Activated CD4-positive, alpha-beta T cell treated with anti-CD3 and anti-CD28 coated beads for 48 hours (primary cell): ENCODE measurements around the gene MRPL48.
A peak's percentile ranks its signal among the peaks of the same experiment; 100 is the strongest.
"Not testable (repeated sequence)": the region's sequence is repeated elsewhere in the genome, so short reads cannot be mapped to it uniquely, and the experiment has no call there.

Experiments
- DNase-seq: peaks from one replicate; pipeline ENCODE4 v3.0.0-alpha.2; 2020

MRPL48 gene

DNA sequence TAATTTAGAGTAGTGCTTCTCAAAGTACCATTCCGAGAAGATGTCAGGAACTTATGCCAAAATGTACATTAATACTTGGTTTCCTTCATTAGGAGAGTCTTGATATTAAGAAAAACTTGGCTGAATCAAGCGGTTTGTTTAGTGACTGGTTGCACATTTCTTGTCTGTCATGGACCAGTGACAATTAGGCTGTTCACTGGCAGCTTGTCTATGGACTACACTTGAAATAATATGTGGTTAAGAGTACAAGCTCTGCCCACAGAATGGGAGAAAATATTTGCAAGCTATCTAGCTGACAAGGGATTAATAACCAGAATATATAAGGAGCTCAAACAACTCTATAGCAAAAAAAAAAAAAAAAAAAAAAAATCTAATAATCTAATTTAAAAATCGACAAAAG lies 64.4 kb downstream of the MRPL48 start:
- DNase-seq, result no peak

DNA sequence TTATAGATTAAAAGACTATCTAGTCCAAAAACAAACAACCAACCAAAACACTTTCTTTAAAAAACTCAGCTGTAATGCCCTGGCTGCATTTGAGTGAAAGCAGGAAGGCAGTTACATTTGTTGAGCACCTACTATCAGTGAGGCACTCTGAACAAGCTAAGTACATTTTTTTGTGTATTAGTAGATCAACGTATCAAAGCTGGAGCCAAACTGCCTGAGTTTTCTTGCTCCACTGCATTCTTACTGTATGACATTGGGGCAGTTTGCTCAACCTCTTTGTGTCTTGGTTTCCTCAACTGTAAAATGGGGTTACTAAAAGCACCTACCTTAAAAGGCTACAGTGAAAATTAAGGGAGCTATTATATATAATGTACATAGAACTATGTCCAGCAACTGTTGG lies 67.0 kb downstream of the MRPL48 start:
- no peak for DNase-seq

DNA sequence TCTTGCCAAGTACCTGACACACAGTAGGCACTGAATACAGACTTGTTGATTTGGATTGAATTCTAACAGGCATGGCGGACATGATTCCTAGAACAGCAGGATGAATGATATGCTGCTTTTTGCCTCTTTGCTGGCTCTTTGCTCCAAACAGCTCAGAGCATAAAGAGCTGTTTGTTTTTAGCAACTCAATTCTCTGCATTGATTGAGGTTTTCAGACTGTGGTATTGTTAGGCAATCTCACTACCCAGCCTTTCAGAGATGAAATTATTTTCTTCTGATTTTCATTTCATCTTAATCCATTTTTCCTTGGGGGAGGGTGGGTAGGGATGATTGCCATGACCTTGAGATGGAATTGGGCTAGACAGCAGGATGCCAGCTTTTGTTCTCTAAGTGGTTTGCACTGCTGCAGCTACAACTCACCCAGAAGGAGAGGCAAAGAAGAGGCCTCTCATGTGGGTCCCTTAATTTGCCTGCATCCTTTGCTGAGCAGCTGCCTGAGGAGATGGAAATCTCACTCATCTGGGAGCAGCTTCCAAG lies 68.4 kb downstream of the MRPL48 start:
- no peak for DNase-seq

DNA sequence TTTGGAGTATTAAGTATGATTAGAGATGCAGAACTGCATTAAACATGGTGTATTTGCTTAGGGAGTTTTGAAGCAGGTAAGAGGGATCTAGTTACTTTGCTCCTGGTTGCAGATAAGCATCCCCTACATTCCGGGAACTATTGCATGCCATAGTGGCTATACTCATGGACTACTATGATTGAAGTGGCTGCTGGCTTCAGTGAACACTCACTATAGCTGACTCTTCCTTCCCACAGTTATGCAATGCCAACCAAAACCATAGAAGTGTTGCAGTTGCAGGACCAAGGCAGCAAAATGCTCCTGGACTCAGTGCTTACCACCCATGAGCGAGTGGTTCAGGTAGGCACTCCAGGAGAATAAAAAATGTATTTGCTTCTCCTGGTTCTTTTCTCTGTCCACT lies 72.0 kb downstream of the MRPL48 start:
- DNase-seq, result no peak

DNA sequence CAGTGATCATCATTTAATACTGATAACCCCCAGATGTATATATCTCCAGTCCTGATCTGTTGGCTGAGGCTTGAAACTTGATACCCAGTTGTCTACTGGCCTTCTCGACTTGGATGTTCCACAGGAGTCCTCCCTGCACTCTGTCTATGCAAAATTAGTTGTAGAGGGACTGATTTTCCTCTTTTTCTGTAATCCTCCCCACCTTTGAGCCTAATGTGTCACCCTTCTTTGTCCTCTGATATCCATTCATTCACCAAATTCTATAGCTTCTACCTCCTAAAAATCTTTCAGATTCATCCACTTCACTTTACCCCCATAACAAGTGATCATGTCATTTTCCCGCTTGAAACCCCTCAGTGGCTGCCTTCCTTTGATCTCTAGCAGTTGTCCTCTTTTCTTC lies 72.5 kb downstream of the MRPL48 start:
- DNase-seq, result no peak

DNA sequence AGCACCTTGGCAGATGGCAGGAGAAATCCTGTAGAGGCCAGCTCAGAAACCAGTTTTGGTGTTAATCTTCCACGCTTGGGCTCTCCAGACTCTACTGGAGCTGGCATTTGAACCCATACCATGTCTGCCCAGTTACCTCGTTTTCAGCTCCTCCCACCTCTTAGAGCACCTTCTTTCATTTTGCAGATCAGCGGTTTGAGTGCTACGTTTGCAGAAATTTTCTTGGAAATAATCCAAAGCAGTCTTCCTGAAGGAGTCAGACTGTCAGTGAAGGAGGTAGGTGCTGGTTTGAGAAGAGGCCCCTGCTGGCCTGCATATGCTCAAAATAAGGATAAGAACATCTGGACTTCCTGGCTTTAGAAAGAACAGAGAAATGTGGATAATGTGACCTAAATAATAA lies 75.3 kb downstream of the MRPL48 start:
- DNase-seq, result no peak

DNA sequence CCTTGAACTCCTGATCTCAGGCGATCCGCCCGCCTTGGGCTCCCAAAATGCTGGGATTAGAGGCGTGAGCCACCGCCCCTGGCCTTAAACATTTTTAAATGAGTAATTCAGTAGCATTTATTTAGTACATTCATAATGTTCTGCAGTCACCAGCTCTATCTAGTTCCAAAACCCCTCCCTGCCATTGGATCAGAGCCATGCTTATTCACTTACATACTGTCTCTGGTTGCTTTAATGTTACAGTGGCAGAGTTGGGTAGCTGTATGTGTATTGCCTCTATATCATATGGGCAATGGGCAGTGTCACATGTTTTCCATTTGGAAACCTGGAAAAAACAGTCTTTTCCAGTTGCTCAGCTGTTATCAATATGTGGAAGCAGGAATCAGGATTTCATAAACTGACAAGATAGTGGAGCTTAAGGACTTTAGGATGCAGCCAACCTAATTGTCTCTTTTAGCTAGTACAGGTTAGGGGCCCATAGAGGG lies 78.5 kb downstream of the MRPL48 start:
- no peak for DNase-seq

DNA sequence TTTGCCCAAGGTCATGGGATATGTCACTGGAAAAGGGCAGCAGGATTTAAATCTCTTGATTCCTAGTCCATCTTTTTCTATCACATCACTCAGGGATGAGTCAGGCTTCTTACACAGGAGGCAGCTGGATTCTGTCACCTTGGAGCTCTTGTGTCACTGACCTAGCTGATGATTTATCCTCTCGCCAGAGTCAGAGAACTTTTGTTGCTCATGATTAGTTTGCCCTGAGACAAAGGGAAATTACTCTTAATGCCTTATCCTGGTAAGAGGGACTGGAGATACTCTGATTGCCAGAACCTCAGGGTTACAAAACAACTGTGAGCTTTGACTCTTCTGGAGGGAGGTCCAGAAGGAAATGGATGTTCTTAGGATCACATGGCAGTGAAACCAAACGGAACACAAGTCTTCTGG lies 78.9 kb downstream of the MRPL48 start:
- no peak for DNase-seq

DNA sequence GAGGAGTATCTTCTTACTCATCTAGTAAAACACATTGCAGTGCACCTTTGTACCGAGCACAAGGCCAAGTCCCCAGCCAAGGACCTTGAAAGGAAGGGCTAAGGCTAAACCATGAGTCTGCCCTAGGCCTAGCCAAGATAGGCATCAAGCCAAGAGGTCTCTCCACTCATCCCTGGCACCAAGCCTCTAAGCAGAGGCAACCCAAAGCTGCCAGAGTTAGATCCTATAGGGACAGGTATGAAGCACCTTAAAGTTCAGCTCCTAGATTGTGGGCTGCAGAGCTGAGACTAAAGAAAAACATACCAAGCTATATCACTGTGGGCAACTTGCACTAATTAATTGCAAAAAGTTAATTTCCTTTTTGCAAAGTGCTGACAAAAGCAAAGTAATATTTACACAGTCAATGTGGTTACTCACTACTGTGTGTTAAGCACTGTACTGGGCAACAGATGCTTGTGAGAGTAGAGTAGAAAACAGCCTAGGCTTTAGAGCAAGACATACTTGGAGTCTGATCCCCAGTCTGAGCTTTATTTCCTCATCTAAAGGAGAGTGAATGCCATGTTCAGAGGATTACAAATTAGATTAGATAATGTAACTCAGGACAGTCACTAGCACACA lies 81.8 kb downstream of the MRPL48 start:
- no peak for DNase-seq

DNA sequence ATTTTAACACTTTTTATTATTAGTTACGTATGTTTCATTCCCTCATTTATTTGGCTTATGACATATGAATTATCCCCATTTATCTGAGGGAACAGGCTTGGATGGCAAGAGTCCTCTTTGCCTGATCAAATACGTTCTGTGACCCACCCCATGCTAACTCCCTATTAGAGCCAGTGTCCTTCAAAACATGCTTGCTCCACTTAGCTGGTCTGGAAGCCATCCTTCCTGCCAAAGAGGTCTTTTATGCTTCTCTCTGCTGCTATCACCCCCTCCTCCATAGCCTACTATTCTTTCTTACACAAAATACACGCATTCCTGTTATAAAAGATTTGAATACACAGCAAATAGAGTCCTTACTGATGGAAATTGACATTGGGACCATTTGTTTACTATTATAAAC lies 82.6 kb downstream of the MRPL48 start:
- DNase-seq, result no peak

DNA sequence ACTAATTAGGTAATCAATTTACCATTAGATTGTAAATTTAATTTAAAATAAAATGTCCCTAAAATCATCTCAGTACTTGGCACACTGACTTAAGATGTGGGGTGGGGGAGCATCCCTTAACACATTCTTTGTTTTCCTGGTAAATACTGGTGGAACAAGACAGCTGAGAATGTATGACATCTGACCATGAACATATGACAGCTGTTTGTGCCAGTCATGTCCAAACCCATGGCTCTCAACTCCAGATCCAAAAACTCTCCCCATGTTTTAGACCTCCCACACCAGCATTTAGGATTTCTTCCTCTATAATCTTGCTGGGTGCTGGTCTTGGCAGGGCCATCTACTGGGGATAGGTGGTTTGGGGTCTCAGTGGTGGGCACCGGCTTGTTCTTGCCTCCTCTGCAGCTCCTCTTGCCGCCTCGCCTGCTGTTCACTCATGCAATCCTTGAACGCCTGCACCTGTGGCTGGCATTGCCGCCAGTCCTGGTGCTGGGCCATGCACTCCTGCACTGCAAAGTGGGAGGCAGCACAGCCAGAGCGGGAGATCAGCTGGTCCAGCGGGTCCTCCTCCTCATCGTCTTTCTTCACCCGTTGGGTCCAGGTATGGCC lies 85.2 kb downstream of the MRPL48 start:
- DNase-seq, result no peak

DNA sequence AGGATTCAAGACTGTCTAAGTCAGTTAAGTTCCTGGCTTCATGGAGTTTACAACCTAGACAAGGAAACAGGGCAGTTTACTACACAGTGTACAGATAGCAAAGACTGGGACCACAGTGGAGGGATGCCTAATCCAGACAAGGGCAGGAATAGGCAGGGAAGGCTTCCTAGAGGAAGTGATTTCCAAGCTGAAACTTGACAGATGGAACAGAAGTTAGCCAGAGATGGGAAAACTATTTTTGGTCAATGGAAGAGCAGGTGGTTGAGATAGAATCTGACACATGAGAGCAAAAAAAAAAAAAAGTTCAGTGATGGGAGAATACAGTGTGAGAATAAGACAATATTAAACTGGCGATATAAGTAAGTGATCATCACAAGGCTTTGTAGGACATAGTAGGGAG lies 87.7 kb downstream of the MRPL48 start:
- DNase-seq, result no peak

DNA sequence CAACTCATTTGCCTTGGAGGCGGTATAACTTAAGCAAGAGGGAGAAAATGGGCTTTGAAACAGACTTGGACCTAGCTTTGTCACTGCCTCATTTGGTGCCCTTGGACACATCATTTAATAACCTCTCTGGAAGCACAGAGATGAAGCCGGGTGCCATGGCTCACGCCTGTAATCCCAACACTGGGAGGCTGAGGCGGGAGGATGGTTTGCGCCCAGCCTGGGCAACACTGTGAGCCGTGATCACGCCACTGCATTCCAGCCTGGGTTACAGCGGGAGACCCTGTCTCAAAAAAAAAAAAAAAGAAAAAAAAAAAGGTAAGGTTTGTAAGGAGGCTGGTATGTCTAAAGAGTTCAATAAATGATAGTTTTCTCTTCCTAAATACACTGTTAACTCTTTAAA lies 88.2 kb downstream of the MRPL48 start:
- DNase-seq, result no peak

DNA sequence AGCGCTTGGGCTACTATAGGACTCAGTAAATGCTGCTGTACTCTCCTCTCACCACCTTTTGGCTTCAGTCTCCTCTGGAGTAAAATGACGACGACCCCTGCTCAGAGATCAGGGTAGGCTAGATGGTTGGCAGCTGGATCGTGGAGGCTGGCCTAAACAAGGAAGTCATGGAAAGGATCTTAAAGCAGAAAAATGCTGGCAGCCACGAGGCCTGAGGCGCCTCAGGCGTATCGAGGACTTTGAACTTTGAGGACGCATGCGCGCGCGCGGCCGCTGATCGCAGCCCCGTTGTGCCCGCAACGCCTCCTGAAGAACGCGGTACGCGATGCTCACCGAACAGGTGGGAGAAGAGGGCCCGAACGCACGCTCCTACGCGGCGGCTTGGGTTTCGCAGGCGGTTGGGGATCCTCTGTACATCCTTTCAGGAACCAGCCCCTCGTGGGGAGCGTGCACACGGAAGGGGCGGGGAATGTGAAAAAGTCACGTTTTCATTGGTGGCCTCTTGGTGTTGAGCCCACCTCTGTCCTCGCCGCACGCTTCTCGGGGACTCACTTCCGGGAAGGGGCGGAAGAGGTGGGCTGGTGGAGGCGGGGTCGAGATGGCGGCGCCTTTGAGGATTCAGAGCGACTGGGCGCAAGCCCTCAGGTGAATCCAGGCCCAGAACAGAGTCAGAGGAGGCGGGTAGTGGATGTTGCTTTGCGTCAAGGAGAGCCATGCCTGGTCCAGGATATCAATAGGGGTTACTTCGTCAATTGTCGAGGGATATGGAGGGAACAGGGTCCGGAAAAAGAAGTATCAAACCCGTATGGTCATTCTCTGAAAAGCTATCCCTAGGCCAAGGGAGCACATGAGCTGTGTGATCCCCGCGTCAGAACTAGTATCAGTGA lies 89.0 kb downstream of the MRPL48 start, which contains the start of the genes COA4 and PAAF1:
Gene COA4, minus strand, starts transcription at position 423 of the 887 bp plus-strand sequence. CDS start 3,468 bp downstream, outside the sequence.
Gene PAAF1, plus strand, starts transcription at position 576 of the 887 bp plus-strand sequence. Its CDS starts 23 bp downstream, at position 599.
- peak; percentile 96 for DNase-seq

DNA sequence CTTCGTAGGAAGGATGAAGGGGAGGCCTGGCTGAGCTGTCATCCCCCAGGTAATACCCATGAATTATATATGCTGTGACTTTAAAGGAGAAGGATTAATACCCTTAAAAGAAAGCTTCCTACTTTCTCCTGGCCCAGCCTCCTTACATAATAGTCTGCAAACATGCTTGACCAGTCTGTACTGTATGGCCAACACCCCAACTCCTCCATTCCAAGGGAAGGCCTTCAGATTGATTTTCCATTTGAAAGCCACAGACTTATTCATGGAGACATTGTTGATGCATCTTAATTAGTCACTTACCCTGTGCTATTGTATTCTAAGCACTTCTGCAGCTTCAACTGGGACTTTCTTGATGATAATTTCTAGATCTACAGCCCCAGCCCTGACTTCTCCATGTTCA lies 91.1 kb downstream of the MRPL48 start:
- DNase-seq, result no peak

DNA sequence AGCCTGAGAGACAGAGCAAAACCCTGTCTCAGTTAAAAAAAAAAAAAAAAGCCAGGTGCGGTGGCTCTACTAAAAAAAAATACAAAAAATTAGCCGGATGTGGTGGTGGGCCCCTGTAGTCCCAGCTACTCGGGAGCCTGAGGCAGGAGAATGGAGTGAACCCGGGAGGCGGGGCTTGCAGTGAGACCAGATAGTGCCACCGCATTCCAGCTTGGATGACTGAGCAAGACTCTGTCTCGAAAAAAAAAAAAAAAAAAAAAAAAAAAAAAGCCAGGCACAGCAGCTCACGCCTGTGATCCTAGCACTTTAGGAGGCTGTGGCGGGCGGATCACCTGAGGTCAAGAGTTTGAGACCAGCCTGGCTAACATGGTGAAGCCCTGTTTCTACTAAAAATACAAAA lies 92.8 kb downstream of the MRPL48 start:
- DNase-seq, result not testable (repeated sequence)

DNA sequence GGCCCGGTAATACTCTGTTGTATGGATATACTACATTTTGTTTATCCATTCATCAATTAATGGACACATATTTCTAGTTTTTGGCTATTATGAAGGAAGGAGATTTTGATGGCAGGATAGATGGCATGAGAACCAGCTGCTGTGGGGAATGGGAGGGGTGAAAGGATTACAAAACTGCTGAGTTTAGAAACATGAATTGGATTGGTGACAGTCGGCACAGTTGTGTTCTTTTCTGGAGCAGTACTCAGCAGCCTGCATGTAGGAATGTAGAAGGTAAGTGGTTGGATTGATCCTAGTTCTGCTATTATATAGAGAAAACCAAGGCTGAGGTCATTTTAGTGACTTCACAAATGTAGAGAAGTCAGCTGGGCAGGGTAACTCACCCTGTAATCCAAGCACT lies 96.2 kb downstream of the MRPL48 start:
- no peak for DNase-seq

DNA sequence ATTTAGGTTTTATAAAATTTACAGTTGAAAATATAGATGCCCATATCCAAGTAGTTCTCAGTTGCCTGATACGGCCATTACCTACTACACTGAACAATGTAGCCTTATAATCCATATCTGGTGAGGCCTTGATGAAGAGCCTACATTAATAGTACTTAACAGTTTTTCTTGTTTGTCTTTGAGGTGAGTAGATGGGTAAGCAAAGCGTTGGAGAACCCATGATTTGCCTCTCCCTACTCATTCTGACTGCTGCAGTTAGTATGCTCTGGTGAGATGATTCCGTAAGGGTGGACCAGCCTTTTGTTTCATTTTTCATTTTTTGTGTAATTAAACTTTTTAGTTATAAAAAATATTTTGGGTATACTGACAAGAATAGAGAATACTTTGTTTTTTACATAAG lies 100.6 kb downstream of the MRPL48 start:
- no peak for DNase-seq

DNA sequence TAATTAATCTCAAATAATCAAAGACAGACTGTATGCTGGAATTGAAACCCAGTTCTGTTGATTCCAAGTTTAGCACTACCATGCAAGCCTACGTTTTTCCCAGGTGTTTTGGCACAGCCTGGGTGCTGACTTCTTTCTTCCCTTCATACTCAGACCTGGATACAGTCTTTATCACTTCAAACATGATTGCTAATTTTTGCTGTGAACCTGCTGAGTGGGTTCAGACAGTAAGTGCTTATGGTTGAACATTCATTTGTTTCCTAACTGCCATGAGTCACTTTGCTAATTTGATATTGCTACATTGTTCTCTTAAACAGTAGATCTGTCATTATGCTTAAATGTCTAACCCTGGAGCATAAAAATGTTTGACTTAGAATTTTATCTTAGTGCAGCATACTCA lies 101.3 kb downstream of the MRPL48 start:
- no peak for DNase-seq

DNA sequence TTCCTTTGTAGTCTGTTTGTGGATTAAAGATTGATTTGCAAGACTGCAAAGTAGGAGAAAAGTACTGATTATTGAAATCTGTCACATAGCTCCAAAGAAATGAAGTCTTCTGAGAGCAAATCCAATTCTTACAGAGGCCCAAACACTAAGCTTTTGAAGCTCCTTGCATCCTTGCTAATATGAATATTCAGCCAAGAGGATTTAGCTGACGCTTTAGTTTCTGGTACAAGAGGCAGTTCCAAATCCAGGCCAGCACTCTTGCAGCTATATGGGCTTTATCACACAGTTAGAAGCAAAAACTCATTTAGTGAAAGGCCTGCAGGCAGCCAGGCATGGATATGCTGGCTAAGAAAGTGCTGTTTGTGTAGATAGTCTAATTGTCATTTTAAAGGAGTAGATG lies 101.9 kb downstream of the MRPL48 start:
- DNase-seq, result no peak

DNA sequence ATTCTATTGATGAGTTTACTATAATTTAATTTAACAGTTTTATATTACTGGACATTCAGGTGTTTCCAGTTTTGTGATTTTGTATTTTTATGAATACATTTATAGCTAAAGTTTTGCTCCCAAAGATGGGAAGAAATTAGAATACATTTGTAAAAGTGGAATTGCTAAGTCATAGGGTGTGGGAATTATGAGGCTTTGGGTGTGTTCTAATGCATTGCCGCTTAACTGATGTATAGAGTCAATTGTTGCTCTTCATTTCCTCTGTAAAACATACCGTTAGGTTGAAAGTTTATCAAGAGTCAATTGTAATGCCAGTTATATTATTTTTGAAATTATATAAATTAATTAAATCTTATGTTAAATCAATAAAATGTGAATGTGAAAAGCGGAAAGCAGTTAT lies 105.4 kb downstream of the MRPL48 start:
- no peak for DNase-seq

DNA sequence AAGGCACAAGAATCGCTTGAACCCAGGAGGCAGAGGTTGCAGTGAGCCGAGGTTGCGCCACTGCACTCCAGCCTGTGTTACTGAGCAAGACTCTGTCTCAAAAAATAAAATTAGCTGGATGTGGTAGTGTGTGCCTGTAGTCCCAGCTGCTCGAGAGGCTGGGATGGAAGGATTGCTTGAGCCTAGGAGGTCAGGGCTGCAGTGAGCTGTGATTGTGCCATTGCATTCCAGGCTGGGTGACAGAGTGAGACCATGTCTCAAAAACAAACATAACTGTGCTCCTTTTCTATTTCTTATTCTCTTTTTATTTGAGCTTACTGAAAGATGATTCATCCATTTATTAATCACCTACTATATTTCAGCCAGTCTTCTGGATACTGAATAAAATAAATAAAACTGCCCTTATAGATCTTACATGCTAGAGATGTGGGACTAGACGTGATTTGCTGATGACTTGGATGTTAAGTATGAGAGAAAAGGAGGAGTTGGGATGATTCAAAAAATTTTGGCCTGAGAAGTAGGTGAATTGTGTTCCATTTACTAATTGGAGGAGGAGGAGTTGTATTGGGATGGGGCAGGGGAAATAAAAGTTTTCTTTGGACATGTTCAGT lies 107.2 kb downstream of the MRPL48 start:
- DNase-seq, result no peak

DNA sequence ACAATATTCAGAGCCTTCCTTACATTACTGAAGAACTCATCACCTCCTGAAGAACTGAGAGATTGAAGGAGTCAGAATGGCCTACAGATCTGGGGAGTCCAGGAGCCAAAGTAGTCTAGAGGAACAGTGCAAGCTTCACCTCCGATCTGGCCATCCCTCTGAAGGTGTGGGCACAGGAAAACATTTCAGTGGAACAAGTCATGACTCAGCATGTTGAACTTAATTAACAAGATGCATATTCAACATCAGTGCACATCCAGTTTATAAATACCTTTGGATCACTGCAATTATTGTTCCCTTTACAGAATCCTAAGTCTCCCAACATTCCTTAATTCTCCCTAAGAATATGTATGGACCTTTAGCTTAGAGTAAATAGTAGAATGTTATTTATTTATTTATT lies 114.6 kb downstream of the MRPL48 start:
- no peak for DNase-seq
